GM12878 (cell line): ENCODE results near the gene MITF. TPM values are rescaled to one million over a fixed set of nuclear protein-coding genes. Genes with fewer than 3 reads are reported as not detected.

Experiments
- ATAC-seq: fragments of 200-7000 bp; cut with Tn5 transposase; 3 replicates; pipeline ENCODE4 v1.9.1; 2020; ENCODE audit warnings: mild to moderate bottlenecking, moderate library complexity
- BruUV-seq: library from RNA; stranded (reverse); fragments of 400-500 nt; replicated peaks from 2 replicates; lab custom pipeline; 2021; lab: Mats Ljungman, UMichigan
- CTCF ChIA-PET: fragments of 300-600 bp; sonication (Branson Sonifier 250); formaldehyde crosslinking; extraction: SDS; loops from one replicate; lab custom pipeline; 2021; ENCODE audit warnings: inconsistent platforms; lab: Yijun Ruan, JAX
- POLR2A ChIA-PET: fragments of 350-600 bp; formaldehyde crosslinking; extraction: SDS; loops from one replicate; lab custom pipeline; 2021; ENCODE audit warnings: inconsistent platforms; lab: Charles Lee
- RAD21 ChIA-PET: fragments of 300-600 bp; sonication (Branson Sonifier 250); formaldehyde crosslinking; loops from one replicate; lab custom pipeline; 2023; ENCODE audit warnings: antibody characterized with exemption; ENCODE audit not compliant: unreplicated experiment; lab: Charles Lee
- SMC1A ChIA-PET: fragments of 300-600 bp; sonication (Branson Sonifier 250); formaldehyde crosslinking; loops from one replicate; lab custom pipeline; 2023; ENCODE audit not compliant: unreplicated experiment, uncharacterized antibody; lab: Charles Lee
- DNase-seq: peaks from one replicate; pipeline ENCODE4 v3.0.0-alpha.2; 2011; ENCODE audit warnings: low read depth, low spot score
- FAIRE-seq: peaks from 3 replicates; lab custom pipeline; 2011; peaks lifted over from hg19 to GRCh38; lab: Jason Lieb, UNC
- H2AFZ ChIP-seq: 2 replicates; pipeline ENCODE4 v1.6.0; 2011; ENCODE audit warnings: low read depth, low read length, control low read depth; ENCODE audit not compliant: control insufficient read depth
- H3K27ac ChIP-seq: 2 replicates; pipeline ENCODE4 v1.5.1; 2011; ENCODE audit warnings: control low read depth; ENCODE audit not compliant: control insufficient read depth, insufficient read depth
- H3K27me3 ChIP-seq, 2 experiments: replicated peaks in 1 of 2; 2 replicates each; pipeline versions ENCODE4 v1.6.0 to v1.6.1; 2011; ENCODE audit warnings: low read length in 1 of 2; ENCODE audit not compliant: control insufficient read depth in 2 of 2, insufficient read depth in 2 of 2
- H3K36me3 ChIP-seq, 2 experiments: 2 replicates each; pipeline ENCODE4 v1.5.1; 2011; ENCODE audit warnings: low read length in 1 of 2; ENCODE audit not compliant: control insufficient read depth in 2 of 2, insufficient read depth in 2 of 2
- H3K4me1 ChIP-seq: 2 replicates; pipeline ENCODE4 v1.6.1; 2011; ENCODE audit warnings: mild to moderate bottlenecking, low read length, moderate library complexity, mixed read lengths; ENCODE audit not compliant: control insufficient read depth, insufficient read depth
- H3K4me2 ChIP-seq: 2 replicates; pipeline ENCODE4 v1.6.0; 2011; ENCODE audit warnings: control low read depth; ENCODE audit not compliant: control insufficient read depth, insufficient read depth
- H3K4me3 ChIP-seq: fragments of 200-600 bp; sonication (generic); 2 replicates; pipeline ENCODE4 v1.5.1; 2016
- H3K79me2 ChIP-seq: 2 replicates; pipeline ENCODE4 v1.6.0; 2011; ENCODE audit warnings: low read length; ENCODE audit not compliant: control insufficient read depth, insufficient read depth
- H3K9ac ChIP-seq: 2 replicates; pipeline ENCODE4 v1.8.0; 2011; ENCODE audit warnings: low read length, control low read depth, mixed read lengths; ENCODE audit not compliant: control insufficient read depth, insufficient read depth
- H3K9me3 ChIP-seq: replicated peaks from 3 replicates; pipeline ENCODE4 v1.5.1; 2011; ENCODE audit warnings: mild to moderate bottlenecking, low read length; ENCODE audit not compliant: control insufficient read depth, insufficient read depth
- H4K20me1 ChIP-seq: 2 replicates; pipeline ENCODE4 v1.6.0; 2011; ENCODE audit not compliant: control insufficient read depth, insufficient read depth
- CHD4 ChIP-seq: fragments of 200-600 bp; sonication (generic); IDR thresholded peaks from 2 replicates; pipeline ENCODE4 v1.6.1; 2016; ENCODE audit warnings: mild to moderate bottlenecking
- MAX ChIP-seq: IDR thresholded peaks from 2 replicates; pipeline ENCODE4 v1.6.1; 2012; ENCODE audit warnings: low read depth, low read length, improper control_type of control experiment
- NBN ChIP-seq: fragments of 450-650 bp; IDR thresholded peaks from 2 replicates; pipeline ENCODE4 v1.6.1; 2016
- NR2C2 ChIP-seq: IDR thresholded peaks from 2 replicates; pipeline ENCODE4 v1.6.1; 2011; ENCODE audit warnings: borderline replicate concordance, low read depth; ENCODE audit not compliant: control insufficient read depth, insufficient read length
- RAD21 ChIP-seq: IDR thresholded peaks from 2 replicates; pipeline ENCODE4 v1.6.1; 2011; ENCODE audit warnings: mild to moderate bottlenecking, low read depth, low read length, moderate library complexity; ENCODE audit not compliant: insufficient read depth
- RELA ChIP-seq: fragments of 450-650 bp; IDR thresholded peaks from 2 replicates; pipeline ENCODE4 v1.8.0; 2014; ENCODE audit warnings: borderline replicate concordance; ENCODE audit not compliant: partially characterized antibody
- SMAD5 ChIP-seq: IDR thresholded peaks from 2 replicates; pipeline ENCODE4 v1.6.1; 2016; ENCODE audit warnings: antibody characterized with exemption, low read depth
- SPI1 ChIP-seq: IDR thresholded peaks from 2 replicates; pipeline ENCODE4 v1.6.1; 2011; ENCODE audit warnings: low read depth, mild to moderate bottlenecking, low read length, moderate library complexity, borderline replicate concordance; ENCODE audit not compliant: insufficient read depth
- STAT1 ChIP-seq: fragments of 450-650 bp; conservative IDR thresholded peaks from 2 replicates; pipeline ENCODE4 v1.6.1; 2014; ENCODE audit warnings: antibody characterized with exemption, mild to moderate bottlenecking
- TCF7 ChIP-seq: IDR thresholded peaks from 2 replicates; pipeline ENCODE4 v1.6.1; 2014; ENCODE audit warnings: antibody characterized with exemption, borderline replicate concordance
- WGBS: methylation state at CpG from one replicate; pipeline ENCODE4 v1.1.6; 2016; ENCODE audit warnings: low lambda C conversion rate; ENCODE audit not compliant: insufficient replicate concordance, insufficient coverage; ENCODE audit errors: missing lambda C conversion rate; 5-methylcytosine and 5-hydroxymethylcytosine counted together
- in situ Hi-C: fragments of 300-500 bp; cut with MboI; formaldehyde crosslinking; loops from 9 replicates; pipeline ENCODE4 v1.14.3; 2018; ENCODE audit warnings: mixed read lengths
- intact Hi-C: fragments of 100-400 bp; cut with micrococcal nuclease; formaldehyde crosslinking; loops from one replicate; pipeline ENCODE4 v1.14.2; 2022; ENCODE audit not compliant: unreplicated experiment
- polyA plus RNA-seq, 11 experiments: library from polyadenylated mRNA; depleted of rRNA in 4 of 11; unstranded in 6 of 11; stranded (reverse) in 5 of 11; fragments of >200 nt; fragmentation: Nextera tagmentation in 4 of 11; fragmentation: Illumina TruSeq in 1 of 11; extraction: Ambion mirVana in 4 of 11; extraction: Trizol in 1 of 11; gene quantifications; 1 replicate in 1 of 11; 2 replicates in 10 of 11; pipeline versions ENCODE4 v1.2.1 to v1.2.3, GENCODE V29; 2011 to 2016; ENCODE audit warnings: inconsistent platforms in 2 of 11, missing spikeins in 2 of 11, low read depth in 1 of 11
- total RNA-seq, 4 experiments: library from RNA; depleted of rRNA in 3 of 4; stranded (reverse); fragments of >200 nt in 3 of 4; fragmentation: Illumina TruSeq in 1 of 4; extraction: Trizol in 1 of 4; gene quantifications; 2 replicates each; pipeline versions ENCODE4 v1.2.1 to v1.2.3, GENCODE V29; 2013 to 2021
- TF ChIP-seq, protein P1 (sequence below): IDR thresholded peaks from 2 replicates; pipeline ENCODE4 v1.6.1; 2012; ENCODE audit warnings: improper control_type of control experiment, low read depth, low read length; ENCODE audit not compliant: insufficient replicate concordance
- TF ChIP-seq, protein P2 (sequence below): IDR thresholded peaks from 2 replicates; pipeline ENCODE4 v1.6.1; 2011; ENCODE audit warnings: mild to moderate bottlenecking, low read depth, low read length, moderate library complexity; ENCODE audit not compliant: insufficient replicate concordance

The MITF gene
- total and polyA plus RNA-seq, 10 of the 15 experiments (the other 5 are each of a cell fraction or from before 2014, with no cell fraction given), result under 0.01 to 0.90 (median 0.06) TPM; not detected in 3

- ATAC-seq (peak; percentile 15; the same call in 2 of the 3 replicates), FAIRE-seq (no peak), DNase-seq (no peak)
- SMC1A ChIA-PET, result no interaction called here
- peaks cover 0 to 3% of the 10 kb centered on the region in 2 experiments for H3K27me3 ChIP-seq
- in situ Hi-C loops (no loop called here), intact Hi-C loops (no loop called here)
- peak overlapping the region; percentile 90 for H3K4me2 ChIP-seq
- peak overlapping the region; percentile 75 for H2AFZ ChIP-seq
- H3K36me3 ChIP-seq, result no peaks in the 10 kb centered on the region
- RAD21 ChIA-PET, result no interaction called here
- no TSS peak for BruUV-seq
- no peaks in the 10 kb centered on the region for H4K20me1 ChIP-seq
- no peaks in the 10 kb centered on the region for H3K4me1 ChIP-seq
- no peaks in the 10 kb centered on the region for H3K79me2 ChIP-seq
- no peak for TF ChIP-seq TCF7
- TF ChIP-seq STAT1, result no peak
- TF ChIP-seq NR2C2, result no peak
- TF ChIP-seq, protein P1, sequence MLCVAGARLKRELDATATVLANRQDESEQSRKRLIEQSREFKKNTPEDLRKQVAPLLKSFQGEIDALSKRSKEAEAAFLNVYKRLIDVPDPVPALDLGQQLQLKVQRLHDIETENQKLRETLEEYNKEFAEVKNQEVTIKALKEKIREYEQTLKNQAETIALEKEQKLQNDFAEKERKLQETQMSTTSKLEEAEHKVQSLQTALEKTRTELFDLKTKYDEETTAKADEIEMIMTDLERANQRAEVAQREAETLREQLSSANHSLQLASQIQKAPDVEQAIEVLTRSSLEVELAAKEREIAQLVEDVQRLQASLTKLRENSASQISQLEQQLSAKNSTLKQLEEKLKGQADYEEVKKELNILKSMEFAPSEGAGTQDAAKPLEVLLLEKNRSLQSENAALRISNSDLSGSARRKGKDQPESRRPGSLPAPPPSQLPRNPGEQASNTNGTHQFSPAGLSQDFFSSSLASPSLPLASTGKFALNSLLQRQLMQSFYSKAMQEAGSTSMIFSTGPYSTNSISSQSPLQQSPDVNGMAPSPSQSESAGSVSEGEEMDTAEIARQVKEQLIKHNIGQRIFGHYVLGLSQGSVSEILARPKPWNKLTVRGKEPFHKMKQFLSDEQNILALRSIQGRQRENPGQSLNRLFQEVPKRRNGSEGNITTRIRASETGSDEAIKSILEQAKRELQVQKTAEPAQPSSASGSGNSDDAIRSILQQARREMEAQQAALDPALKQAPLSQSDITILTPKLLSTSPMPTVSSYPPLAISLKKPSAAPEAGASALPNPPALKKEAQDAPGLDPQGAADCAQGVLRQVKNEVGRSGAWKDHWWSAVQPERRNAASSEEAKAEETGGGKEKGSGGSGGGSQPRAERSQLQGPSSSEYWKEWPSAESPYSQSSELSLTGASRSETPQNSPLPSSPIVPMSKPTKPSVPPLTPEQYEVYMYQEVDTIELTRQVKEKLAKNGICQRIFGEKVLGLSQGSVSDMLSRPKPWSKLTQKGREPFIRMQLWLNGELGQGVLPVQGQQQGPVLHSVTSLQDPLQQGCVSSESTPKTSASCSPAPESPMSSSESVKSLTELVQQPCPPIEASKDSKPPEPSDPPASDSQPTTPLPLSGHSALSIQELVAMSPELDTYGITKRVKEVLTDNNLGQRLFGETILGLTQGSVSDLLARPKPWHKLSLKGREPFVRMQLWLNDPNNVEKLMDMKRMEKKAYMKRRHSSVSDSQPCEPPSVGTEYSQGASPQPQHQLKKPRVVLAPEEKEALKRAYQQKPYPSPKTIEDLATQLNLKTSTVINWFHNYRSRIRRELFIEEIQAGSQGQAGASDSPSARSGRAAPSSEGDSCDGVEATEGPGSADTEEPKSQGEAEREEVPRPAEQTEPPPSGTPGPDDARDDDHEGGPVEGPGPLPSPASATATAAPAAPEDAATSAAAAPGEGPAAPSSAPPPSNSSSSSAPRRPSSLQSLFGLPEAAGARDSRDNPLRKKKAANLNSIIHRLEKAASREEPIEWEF, result no peak
- no peak for TF ChIP-seq CHD4
- TF ChIP-seq NBN, result no peak
- no peak for TF ChIP-seq SMAD5
- no peak for TF ChIP-seq RELA
- TF ChIP-seq, protein P2, sequence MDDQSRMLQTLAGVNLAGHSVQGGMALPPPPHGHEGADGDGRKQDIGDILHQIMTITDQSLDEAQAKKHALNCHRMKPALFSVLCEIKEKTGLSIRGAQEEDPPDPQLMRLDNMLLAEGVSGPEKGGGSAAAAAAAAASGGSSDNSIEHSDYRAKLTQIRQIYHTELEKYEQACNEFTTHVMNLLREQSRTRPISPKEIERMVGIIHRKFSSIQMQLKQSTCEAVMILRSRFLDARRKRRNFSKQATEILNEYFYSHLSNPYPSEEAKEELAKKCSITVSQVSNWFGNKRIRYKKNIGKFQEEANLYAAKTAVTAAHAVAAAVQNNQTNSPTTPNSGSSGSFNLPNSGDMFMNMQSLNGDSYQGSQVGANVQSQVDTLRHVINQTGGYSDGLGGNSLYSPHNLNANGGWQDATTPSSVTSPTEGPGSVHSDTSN, result no peak
- no peak for TF ChIP-seq MAX
- TF ChIP-seq SPI1, result no peak
- TF ChIP-seq RAD21, result no peak
- H3K9ac ChIP-seq, result no peak overlapping the region
- POLR2A ChIA-PET, result no interaction called here
- CTCF ChIA-PET, result no interaction called here
- 25% methylated on average over 26 of the region's 26 CpGs for WGBS
- H3K4me3 ChIP-seq, result peak overlapping the region; percentile 72; the same call in 1 of the 2 replicates
- H3K27ac ChIP-seq, result no peak overlapping the region
- H3K9me3 ChIP-seq, result no peaks in the 10 kb centered on the region
Observed at GRCh38 chr3:69740103-69741021, 1.1 kb downstream of the MITF start.
